OCI-M1 (cell line): ENCODE measurements around the gene CHKB.

ENCODE experiments used
- DNase-seq: peaks from one replicate; lab custom pipeline; 2025; lab: John Stamatoyannopoulos, UW

CHKB gene

GRCh38 chr22:50597097-50597496 lies 14.4 kb upstream of the CHKB start:
- DNase-seq, result no peak

- DNase-seq, result no peak
These were observed 12.5 kb upstream of the CHKB start for GRCh38 chr22:50595189-50595588.

- no peak for DNase-seq
These were observed 4.8 kb upstream of the CHKB start for GRCh38 chr22:50587407-50587806.

GRCh38 chr22:50586416-50586815 lies 3.8 kb upstream of the CHKB start:
- no peak for DNase-seq

- no peak for DNase-seq
These were observed 3.1 kb upstream of the CHKB start for GRCh38 chr22:50585781-50586180.

GRCh38 chr22:50585238-50585637 lies 2.6 kb upstream of the CHKB start:
- DNase-seq, result no peak

GRCh38 chr22:50584106-50585096 lies 1.8 kb upstream of the CHKB start:
- DNase-seq, result no peak

GRCh38 chr22:50583294-50583861 lies 729 bp upstream of the CHKB start:
- DNase-seq, result no peak

- DNase-seq, result peak; percentile 44
These were observed 628 bp downstream of the CHKB start for GRCh38 chr22:50581950-50582492.

- no peak for DNase-seq
These were observed 1.4 kb downstream of the CHKB start for GRCh38 chr22:50581031-50581949.

GRCh38 chr22:50579752-50580151 lies 2.9 kb downstream of the CHKB start:
- DNase-seq, result no peak

GRCh38 chr22:50578776-50579310 lies 3.8 kb downstream of the CHKB start:
- DNase-seq, result no peak

- no peak for DNase-seq
These were observed 4.5 kb downstream of the CHKB start, which contains the start of gene CPT1B for GRCh38 chr22:50577987-50578775. TSS of gene CPT1B (minus strand) at chr22:50578427. CDS start at chr22:50577915, 512 bp downstream.

GRCh38 chr22:50577697-50577986 lies 5.0 kb downstream of the CHKB start:
- no peak for DNase-seq

- no peak for DNase-seq
These were observed 5.6 kb downstream of the CHKB start for GRCh38 chr22:50576806-50577696.

- peak; percentile 49 for DNase-seq
These were observed 6.6 kb downstream of the CHKB start for GRCh38 chr22:50576070-50576469.

- no peak for DNase-seq
These were observed 7.2 kb downstream of the CHKB start for GRCh38 chr22:50575426-50575941.

- DNase-seq, result no peak
These were observed 8.3 kb downstream of the CHKB start for GRCh38 chr22:50574383-50574755.

- no peak for DNase-seq
These were observed 8.9 kb downstream of the CHKB start for GRCh38 chr22:50573491-50574382.
